Heart right ventricle (tissue), 16 donors: ENCODE results near the gene TUG1. TPM values are rescaled to one million over a fixed set of nuclear protein-coding genes. Genes with fewer than 3 reads are reported as not detected.

Experiments used
- ATAC-seq, 8 donors: fragments of 200-7000 bp; cut with Tn5 transposase; one replicate each; pipeline ENCODE4 v1.9.1; 2020; ENCODE audit warnings: mild to moderate bottlenecking in 8 of 8, moderate library complexity in 8 of 8, moderate number of reproducible peaks in 1 of 8
- DNase-seq, 2 donors: peaks; one replicate each; pipeline ENCODE4 v3.0.0-alpha.2; 2020
- H3K27ac ChIP-seq, 10 donors: fragments of 200-600 bp; sonication (generic) in 2 of 10; one replicate each; pipeline versions ENCODE4 v1.5.0 to v1.8.0; 2020 to 2022; ENCODE audit warnings: mild to moderate bottlenecking in 3 of 10
- H3K27me3 ChIP-seq, 7 donors: fragments of 200-600 bp; one replicate each; pipeline ENCODE4 v1.8.0; 2021 to 2022; ENCODE audit warnings: mild to moderate bottlenecking in 2 of 7
- H3K36me3 ChIP-seq, 9 donors: fragments of 200-600 bp; sonication (generic) in 1 of 9; one replicate each; pipeline versions ENCODE4 v1.5.0 to v1.8.0; 2020 to 2022; ENCODE audit warnings: mild to moderate bottlenecking in 2 of 9
- H3K4me1 ChIP-seq, 9 donors: fragments of 200-600 bp; sonication (generic) in 1 of 9; one replicate each; pipeline versions ENCODE4 v1.5.0 to v1.8.0; 2020 to 2022; ENCODE audit warnings: mild to moderate bottlenecking in 4 of 9
- H3K4me3 ChIP-seq, 10 donors: fragments of 200-600 bp; sonication (generic) in 2 of 10; one replicate each; pipeline versions ENCODE4 v1.5.0 to v1.8.0; 2020 to 2022; ENCODE audit warnings: mild to moderate bottlenecking in 7 of 10, moderate library complexity in 2 of 10
- H3K9me3 ChIP-seq, 11 donors: fragments of 200-600 bp in 10 of 11; sonication (generic) in 2 of 11; one replicate each; pipeline versions ENCODE4 v1.5.0 to v1.8.0; 2013 to 2022; ENCODE audit warnings: mild to moderate bottlenecking in 2 of 11, control low read depth in 1 of 11, moderate library complexity in 1 of 11
- CTCF ChIP-seq, 9 donors: fragments of 200-600 bp; sonication (generic) in 2 of 9; IDR thresholded peaks; one replicate each; pipeline versions ENCODE4 v1.5.0 to v1.8.0; 2021 to 2022; ENCODE audit warnings: antibody characterized with exemption in 9 of 9, mild to moderate bottlenecking in 5 of 9, moderate library complexity in 1 of 9
- whole genome bisulfite sequencing, 2 donors: extraction: QIAGEN DNeasy Blood & Tissue Kit; methylation state at CpG; one replicate each; pipeline ENCODE4 v1.1.7; 2013; ENCODE audit warnings: inconsistent platforms in 1 of 2; 5-methylcytosine and 5-hydroxymethylcytosine counted together
- intact Hi-C, 10 donors: fragments of 100-400 bp; cut with DNase I; formaldehyde crosslinking; loops; one replicate each; pipeline versions ENCODE4 v1.11.1 to v1.14.2; 2022
- polyA plus RNA-seq, 2 donors: library from polyadenylated mRNA; stranded (reverse); fragments of 200-250 nt; gene quantifications; one replicate each; pipeline ENCODE4 v1.2.3, GENCODE V29; 2013
- total RNA-seq, 10 donors: library from RNA; stranded (reverse); fragmentation: NEBNext Ultra II Directional in 3 of 10; extraction: Animal tissue kit (Norgen Biotek cat#: 25700) in 3 of 10; gene quantifications; one replicate each; pipeline versions ENCODE4 v1.2.1 to v1.2.4, GENCODE V29; 2021 to 2023
- donor health status: Arrhythmogenic right ventricular cardiomyopathy.
- donor health status: ischemic (EF 13 %, LVEDD 7.1; RV severe dilation, severe dysfunction).
- donor health status: healthy with polysubstance abuse.
- donor health status: DM: no; HTN: yes; CAD: no.
- donor health status: DM: no; HTN: no; CAD: no.
- donor health status: ischemic (EF 25% LVEDD 6.9; RV normal size, moderate dysfunction).
- donor health status: ischemic (EF 25% LVEDD 5.7; RV mildly dilated, moderate dysfunction).
- donor health status: healthy.
- donor health status: DM: yes; HTN: yes; CAD: no.
- donor health status: Ischemic cardiomyopathy.
- donor health status: ischemic (EF 35%, LVEDD 5.7; RV mildly dilated, moderate dysfunction).
- donor health status: nonischemic (EF 11% LVEDD 7.7; RV severe dilation, severe dysfunction).
- donor health status: DM: yes; HTN: yes; CAD: no.
- donor health status: PGD.
- donor health status: ischemic (EF 29% LVEDD 5.4; RV normal size, mild dysfunction).
- donor health status: nonischemic (EF 23%, LVEDD 6.1; RV moderate dilation, normal function).

Gene TUG1
- total and polyA plus RNA-seq, 12 donors: 18.6 to 48.4 (median 42.2) TPM

- WGBS, 2 donors: 84 to 85% methylated on average over 4 of the region's 4 CpGs
- no peak overlapping the region for H3K27ac ChIP-seq
- H3K9me3 ChIP-seq: peaks cover 0 to 48% (median 6%) of the 10 kb centered on the region in 11 donors
- no peak overlapping the region for H3K4me3 ChIP-seq
- TF ChIP-seq CTCF (IDR thresholded peaks at IDR 0.05): no peak
- H3K36me3 ChIP-seq: no peaks in the 10 kb centered on the region
- H3K4me1 ChIP-seq: peaks cover 0 to 8% (median 0%) of the 10 kb centered on the region in 9 donors
- no peaks in the 10 kb centered on the region for H3K27me3 ChIP-seq
- intact Hi-C loops: no loop called here
- DNase-seq (no peak), ATAC-seq (no peak)
Observed at GRCh38 chr22:30985561-30986208, 16.6 kb downstream of the TUG1 start.

GRCh38 chr22:30989474-30989873, 20.4 kb downstream of the TUG1 start:
- ATAC-seq: no peak
- intact Hi-C loops: no loop called here
- Histone ChIP-seq H3K36me3 (no peaks in the 10 kb centered on the region), H3K4me1 (peaks cover 0 to 8% (median 0%) of the 10 kb centered on the region in 9 donors), H3K4me3 (no peak overlapping the region), H3K27ac (no peak overlapping the region), H3K9me3 (peaks cover 0 to 23% (median 0%) of the 10 kb centered on the region in 11 donors), H3K27me3 (no peaks in the 10 kb centered on the region)
- DNase-seq: no peak
- no peak for TF ChIP-seq CTCF (IDR thresholded peaks at IDR 0.05)

- WGBS, 2 donors: 73 to 90% methylated on average over 1 of the region's 1 CpG
- intact Hi-C loops: no loop called here
- Histone ChIP-seq H3K27ac (no peak overlapping the region), H3K4me1 (peaks cover 0 to 14% (median 0%) of the 10 kb centered on the region in 9 donors), H3K36me3 (no peaks in the 10 kb centered on the region), H3K27me3 (no peaks in the 10 kb centered on the region), H3K9me3 (peaks cover 0 to 13% (median 0%) of the 10 kb centered on the region in 11 donors), H3K4me3 (no peak overlapping the region)
- TF ChIP-seq CTCF (IDR thresholded peaks at IDR 0.05): no peak
- DNase-seq: no peak
- ATAC-seq: no peak
Observed at GRCh38 chr22:30990690-30991089, 21.6 kb downstream of the TUG1 start.

- no peaks in the 10 kb centered on the region for H3K27me3 ChIP-seq
- WGBS, 2 donors: 62 to 65% methylated on average over 2 of the region's 2 CpGs
- no peak overlapping the region for H3K4me3 ChIP-seq
- peaks cover 0 to 25% (median 0%) of the 10 kb centered on the region in 9 donors for H3K4me1 ChIP-seq
- ATAC-seq (no peak), DNase-seq (no peak)
- TF ChIP-seq CTCF (IDR thresholded peaks at IDR 0.05): no peak
- H3K36me3 ChIP-seq: no peaks in the 10 kb centered on the region
- H3K27ac ChIP-seq: no peak overlapping the region
- peaks cover 0 to 9% (median 0%) of the 10 kb centered on the region in 11 donors for H3K9me3 ChIP-seq
- intact Hi-C loops: no loop called here
Observed at GRCh38 chr22:30992565-30992964, 23.5 kb downstream of the TUG1 start.
